Neural progenitor cell (in vitro differentiated cells): ENCODE results near the gene SLC12A7. TPM values are rescaled to one million over a fixed set of nuclear protein-coding genes. Genes with fewer than 3 reads are reported as not detected.
A peak's percentile ranks its signal among the peaks of the same experiment; 100 is the strongest.

Source experiments
- DNase-seq: peaks from one replicate; pipeline ENCODE4 v3.0.0-alpha.2; 2016; ENCODE audit warnings: low spot score
- H2AFZ ChIP-seq: fragments of 200-600 bp; sonication (generic); replicated peaks from 2 replicates; pipeline ENCODE4 v1.6.1; 2016; ENCODE audit warnings: antibody characterized with exemption
- H3F3A ChIP-seq: fragments of 200-600 bp; sonication (generic); 2 replicates; pipeline ENCODE4 v1.6.1; 2016; ENCODE audit warnings: antibody characterized with exemption, low read depth
- H3K27ac ChIP-seq: fragments of 200-600 bp; sonication (generic); 2 replicates; pipeline ENCODE4 v1.5.1; 2016; ENCODE audit warnings: mild to moderate bottlenecking
- H3K27me3 ChIP-seq: fragments of 200-600 bp; sonication (generic); 2 replicates; pipeline ENCODE4 v1.6.1; 2016; ENCODE audit warnings: mild to moderate bottlenecking, moderate library complexity
- H3K36me3 ChIP-seq: fragments of 200-600 bp; sonication (generic); 2 replicates; pipeline ENCODE4 v1.5.1; 2016
- H3K4me1 ChIP-seq: fragments of 200-600 bp; sonication (generic); 2 replicates; pipeline ENCODE4 v1.6.1; 2016; ENCODE audit warnings: mixed run types
- H3K4me2 ChIP-seq: fragments of 200-600 bp; sonication (generic); 2 replicates; pipeline ENCODE4 v1.6.1; 2016
- H3K4me3 ChIP-seq: fragments of 200-600 bp; sonication (generic); 2 replicates; pipeline ENCODE4 v1.5.1; 2016
- H3K79me2 ChIP-seq: fragments of 200-600 bp; sonication (generic); 2 replicates; pipeline ENCODE4 v1.6.1; 2016; ENCODE audit warnings: low read depth
- H3K9ac ChIP-seq: fragments of 200-600 bp; sonication (generic); 2 replicates; pipeline ENCODE4 v1.6.1; 2016
- H3K9me3 ChIP-seq: fragments of 200-600 bp; sonication (generic); 2 replicates; pipeline ENCODE4 v1.5.1; 2016; ENCODE audit warnings: low read depth
- H4K20me1 ChIP-seq: fragments of 200-600 bp; sonication (generic); 2 replicates; pipeline ENCODE4 v1.6.1; 2016; ENCODE audit warnings: low read depth
- H3K27ac Mint-ChIP-seq: 3 replicates; pipeline ENCODE4 v1.8.0; 2021; ENCODE audit warnings: mixed read lengths
- H3K27me3 Mint-ChIP-seq: 2 replicates; pipeline ENCODE4 v1.8.0; 2022; ENCODE audit warnings: low read depth, mild to moderate bottlenecking, inconsistent platforms, moderate library complexity, mixed read lengths; ENCODE audit not compliant: insufficient read depth
- H3K36me3 Mint-ChIP-seq: 3 replicates; pipeline ENCODE4 v1.8.0; 2021; ENCODE audit warnings: mixed read lengths
- H3K4me1 Mint-ChIP-seq: 3 replicates; pipeline ENCODE4 v1.8.0; 2021; ENCODE audit warnings: mixed read lengths
- H3K4me3 Mint-ChIP-seq: 3 replicates; pipeline ENCODE4 v1.8.0; 2021; ENCODE audit warnings: mild to moderate bottlenecking, moderate library complexity, mixed read lengths
- H3K9me3 Mint-ChIP-seq: 3 replicates; pipeline ENCODE4 v1.8.0; 2020; ENCODE audit warnings: mixed read lengths
- EZH2 ChIP-seq: fragments of 200-600 bp; sonication (generic); IDR thresholded peaks from 2 replicates; pipeline ENCODE4 v1.6.1; 2017; ENCODE audit warnings: antibody characterized with exemption, mild to moderate bottlenecking, moderate library complexity
- EZH2phosphoT487 ChIP-seq: fragments of 200-600 bp; sonication (generic); IDR thresholded peaks from 2 replicates; pipeline ENCODE4 v1.6.1; 2017; ENCODE audit warnings: antibody characterized with exemption
- total RNA-seq: library from RNA; depleted of rRNA; stranded (reverse); fragments of >200 nt; gene quantifications from 2 replicates; pipeline ENCODE4 v1.2.3, GENCODE V29; 2015; ENCODE audit warnings: low replicate concordance
- TF ChIP-seq, protein P1 (sequence below): fragments of 200-600 bp; sonication (generic); IDR thresholded peaks from 2 replicates; pipeline ENCODE4 v1.5.1; 2017; ENCODE audit warnings: antibody characterized with exemption, mild to moderate bottlenecking

SLC12A7 gene
- total RNA-seq, 1 donor from 2014 or later, result 7.5 TPM

DNA sequence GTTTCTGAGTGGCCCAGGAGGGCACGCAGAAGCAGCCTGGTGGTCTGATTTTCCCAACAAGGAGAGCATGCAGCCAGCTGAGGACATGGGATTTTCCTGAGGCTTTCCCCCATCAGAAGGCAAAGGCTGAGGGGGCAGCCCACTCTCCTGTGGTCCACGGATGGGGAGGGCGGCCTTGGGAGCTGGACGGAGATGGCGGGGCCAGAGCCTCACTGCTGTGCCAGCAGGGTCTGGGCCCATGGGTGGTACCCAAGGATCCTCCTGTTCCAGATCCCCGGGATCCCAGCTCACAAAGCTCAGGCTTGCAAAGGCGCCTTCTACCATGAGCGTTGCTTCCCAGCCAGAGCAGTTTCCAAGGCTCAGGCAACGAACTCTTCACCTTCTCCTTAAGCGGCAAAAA lies 39.0 kb upstream of the SLC12A7 start:
- no peaks in the 10 kb centered on the region for H3K36me3 Mint-ChIP-seq
- H3K9ac ChIP-seq, result no peak overlapping the region
- H3F3A ChIP-seq, result no peaks in the 10 kb centered on the region
- no peak for DNase-seq
- no peak overlapping the region for H3K4me2 ChIP-seq
- H3K27me3 Mint-ChIP-seq, result peaks cover 15% of the 10 kb centered on the region
- no peaks in the 10 kb centered on the region for H3K36me3 ChIP-seq
- H3K4me1 ChIP-seq, result no peaks in the 10 kb centered on the region
- no peak for TF ChIP-seq EZH2
- TF ChIP-seq, protein P1, sequence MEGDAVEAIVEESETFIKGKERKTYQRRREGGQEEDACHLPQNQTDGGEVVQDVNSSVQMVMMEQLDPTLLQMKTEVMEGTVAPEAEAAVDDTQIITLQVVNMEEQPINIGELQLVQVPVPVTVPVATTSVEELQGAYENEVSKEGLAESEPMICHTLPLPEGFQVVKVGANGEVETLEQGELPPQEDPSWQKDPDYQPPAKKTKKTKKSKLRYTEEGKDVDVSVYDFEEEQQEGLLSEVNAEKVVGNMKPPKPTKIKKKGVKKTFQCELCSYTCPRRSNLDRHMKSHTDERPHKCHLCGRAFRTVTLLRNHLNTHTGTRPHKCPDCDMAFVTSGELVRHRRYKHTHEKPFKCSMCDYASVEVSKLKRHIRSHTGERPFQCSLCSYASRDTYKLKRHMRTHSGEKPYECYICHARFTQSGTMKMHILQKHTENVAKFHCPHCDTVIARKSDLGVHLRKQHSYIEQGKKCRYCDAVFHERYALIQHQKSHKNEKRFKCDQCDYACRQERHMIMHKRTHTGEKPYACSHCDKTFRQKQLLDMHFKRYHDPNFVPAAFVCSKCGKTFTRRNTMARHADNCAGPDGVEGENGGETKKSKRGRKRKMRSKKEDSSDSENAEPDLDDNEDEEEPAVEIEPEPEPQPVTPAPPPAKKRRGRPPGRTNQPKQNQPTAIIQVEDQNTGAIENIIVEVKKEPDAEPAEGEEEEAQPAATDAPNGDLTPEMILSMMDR, result no peak
- no peak for TF ChIP-seq EZH2phosphoT487
- peaks cover 3% of the 10 kb centered on the region for H4K20me1 ChIP-seq
- no peaks in the 10 kb centered on the region for H3K79me2 ChIP-seq
- peak overlapping the region; percentile 54 for H3K27ac Mint-ChIP-seq
- no peaks in the 10 kb centered on the region for H3K9me3 ChIP-seq
- no peak overlapping the region for H3K27ac ChIP-seq
- H3K27me3 ChIP-seq, result peaks cover 36% of the 10 kb centered on the region
- no peak overlapping the region for H2AFZ ChIP-seq
- H3K4me3 Mint-ChIP-seq, result no peak overlapping the region
- H3K4me1 Mint-ChIP-seq, result peaks cover 23% of the 10 kb centered on the region
- H3K9me3 Mint-ChIP-seq, result no peaks in the 10 kb centered on the region
- H3K4me3 ChIP-seq, result no peak overlapping the region

DNA sequence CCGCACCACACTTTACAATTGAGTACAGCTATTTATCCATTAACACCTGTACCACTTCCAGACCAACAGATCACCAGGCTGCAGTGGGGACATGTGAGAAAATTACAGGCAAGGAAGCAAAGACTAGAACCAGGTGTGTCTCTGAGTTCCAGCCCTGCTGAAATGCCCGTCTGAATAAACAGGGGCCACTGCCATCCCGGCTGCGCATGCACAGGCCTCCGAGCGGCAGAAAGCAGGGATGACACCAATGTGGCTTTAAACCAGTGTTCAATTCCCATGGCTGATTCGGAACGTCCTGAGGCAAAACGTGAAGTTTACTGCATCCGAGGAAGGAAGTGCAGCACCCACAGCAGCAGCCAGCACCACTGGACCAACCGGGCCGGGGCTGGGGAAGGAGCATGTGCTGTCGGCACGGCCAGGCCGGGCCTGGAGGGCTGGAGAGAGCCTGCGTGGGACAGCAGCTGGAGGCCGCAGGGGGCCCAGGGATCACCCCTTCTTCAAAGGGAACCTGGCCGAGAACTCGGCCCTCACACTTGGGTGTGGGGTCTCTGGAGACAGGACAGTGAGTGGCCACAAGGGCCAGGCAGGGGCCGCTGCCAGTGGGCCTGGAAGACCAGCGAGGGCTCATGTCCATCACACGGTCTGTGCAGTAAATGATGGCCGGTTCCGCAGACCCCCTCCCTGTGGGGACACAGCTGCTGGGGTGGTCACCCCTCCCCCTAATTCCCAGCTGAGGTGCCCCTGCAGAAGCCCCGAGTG lies 33.0 kb upstream of the SLC12A7 start:
- Histone ChIP-seq H3K36me3 (no peaks in the 10 kb centered on the region), H3K4me1 (no peaks in the 10 kb centered on the region), H3F3A (no peaks in the 10 kb centered on the region), H3K9ac (no peak overlapping the region), H4K20me1 (no peaks in the 10 kb centered on the region), H3K4me2 (no peak overlapping the region), H3K27ac (no peak overlapping the region), H3K27me3 (no peaks in the 10 kb centered on the region), H3K9me3 (no peaks in the 10 kb centered on the region), H3K4me3 (no peak overlapping the region), H3K79me2 (no peaks in the 10 kb centered on the region), H2AFZ (no peak overlapping the region)
- TF ChIP-seq EZH2 (no peak), EZH2phosphoT487 (no peak)
- TF ChIP-seq, protein P1, result no peak
- H3K27ac Mint-ChIP-seq, result no peak overlapping the region
- H3K36me3 Mint-ChIP-seq, result no peaks in the 10 kb centered on the region
- H3K4me3 Mint-ChIP-seq, result no peak overlapping the region
- peaks cover 15% of the 10 kb centered on the region for H3K4me1 Mint-ChIP-seq
- peaks cover 3% of the 10 kb centered on the region for H3K27me3 Mint-ChIP-seq
- DNase-seq, result no peak
- H3K9me3 Mint-ChIP-seq, result no peaks in the 10 kb centered on the region

DNA sequence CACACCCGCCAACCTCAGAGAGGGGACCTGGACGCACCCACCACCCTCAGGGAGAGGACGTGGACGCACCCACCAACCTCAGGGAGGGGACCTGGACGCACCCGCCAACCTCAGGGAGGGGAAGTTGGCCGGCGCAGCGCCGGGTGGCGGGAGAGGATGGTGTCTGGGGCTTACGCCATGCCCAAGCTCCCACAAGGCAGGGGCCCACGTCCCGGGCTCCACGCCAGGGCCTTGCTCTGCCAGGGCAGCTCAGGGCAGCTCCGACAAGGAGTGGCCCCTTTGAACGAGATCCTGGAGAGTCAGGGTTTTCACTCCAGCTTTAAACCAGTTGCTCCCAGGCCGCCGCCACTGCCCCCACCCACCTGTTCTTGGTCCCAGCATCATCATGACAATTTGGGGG lies 32.2 kb upstream of the SLC12A7 start:
- Histone ChIP-seq H3K9me3 (no peaks in the 10 kb centered on the region), H3K27ac (no peak overlapping the region), H3K9ac (no peak overlapping the region), H3K4me1 (no peaks in the 10 kb centered on the region), H4K20me1 (no peaks in the 10 kb centered on the region), H3K27me3 (no peaks in the 10 kb centered on the region), H2AFZ (no peak overlapping the region), H3K36me3 (no peaks in the 10 kb centered on the region), H3K4me3 (no peak overlapping the region), H3K4me2 (no peak overlapping the region), H3F3A (no peaks in the 10 kb centered on the region), H3K79me2 (no peaks in the 10 kb centered on the region)
- peaks cover 15% of the 10 kb centered on the region for H3K4me1 Mint-ChIP-seq
- DNase-seq, result no peak
- no peak overlapping the region for H3K27ac Mint-ChIP-seq
- H3K36me3 Mint-ChIP-seq, result no peaks in the 10 kb centered on the region
- H3K27me3 Mint-ChIP-seq, result peaks cover 3% of the 10 kb centered on the region
- no peaks in the 10 kb centered on the region for H3K9me3 Mint-ChIP-seq
- no peak for TF ChIP-seq EZH2phosphoT487
- TF ChIP-seq EZH2, result no peak
- TF ChIP-seq, protein P1, result no peak
- no peak overlapping the region for H3K4me3 Mint-ChIP-seq
